Measurements from ENCODE around the gene ADORA2A.

Gene ADORA2A

DNA sequence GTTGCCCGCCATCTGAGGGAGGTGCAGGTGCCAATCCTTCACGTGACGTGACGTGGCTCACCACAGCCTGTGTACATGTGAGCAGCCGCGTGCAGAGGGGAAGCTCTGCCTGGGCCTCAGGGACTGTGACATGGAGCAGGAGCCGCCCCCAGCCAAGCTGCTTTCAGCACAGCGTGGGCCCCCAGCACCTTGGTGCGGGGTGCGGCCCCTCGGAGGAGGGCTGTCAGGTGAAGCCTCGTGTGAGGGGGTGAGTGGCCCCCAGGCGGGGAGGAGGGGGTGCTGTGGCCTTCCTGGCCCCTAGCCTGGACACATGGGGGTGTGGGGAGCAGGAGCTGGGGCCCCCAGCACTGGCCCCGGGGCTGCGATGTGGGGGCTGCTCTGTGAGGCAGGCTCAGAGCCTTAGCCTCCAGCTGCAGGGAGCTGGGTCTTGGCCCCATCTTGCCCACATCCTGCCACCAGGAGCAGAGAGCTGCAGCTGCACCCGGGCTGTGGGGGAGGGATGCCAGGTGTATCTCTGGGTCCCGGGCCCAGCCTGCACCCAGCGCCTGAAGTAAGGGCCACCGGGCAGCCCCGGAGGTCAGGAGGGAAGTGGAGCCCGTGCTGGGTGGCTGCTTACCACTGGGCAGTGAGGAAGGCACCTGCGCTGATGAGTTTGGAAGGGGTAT is at the start of gene ADORA2A:
TSS of gene ADORA2A (plus strand) at position 100 of the 665 bp plus-strand sequence. CDS start 5,806 bp downstream, outside the sequence.
- DNase-seq: peak; percentile 85

DNA sequence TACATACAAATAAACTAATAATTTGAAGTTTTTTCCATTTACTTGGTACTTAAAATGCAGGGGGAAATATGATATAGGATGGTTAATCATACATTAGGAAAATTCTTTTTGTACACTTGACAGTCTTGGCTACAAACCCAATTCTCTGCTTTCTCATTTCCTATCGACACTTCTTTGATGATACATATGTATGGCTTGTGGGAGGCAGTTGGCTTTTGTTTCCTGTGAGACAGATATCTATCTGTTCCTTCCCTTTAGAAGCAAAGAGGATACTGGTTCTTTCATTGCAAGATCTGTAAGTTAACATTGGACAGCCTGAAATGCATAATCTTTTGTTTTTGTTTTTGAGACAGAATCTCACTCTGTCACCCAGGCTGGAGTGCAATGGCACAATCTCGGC is 47.9 kb upstream of the ADORA2A start:
- no peak for DNase-seq

DNA sequence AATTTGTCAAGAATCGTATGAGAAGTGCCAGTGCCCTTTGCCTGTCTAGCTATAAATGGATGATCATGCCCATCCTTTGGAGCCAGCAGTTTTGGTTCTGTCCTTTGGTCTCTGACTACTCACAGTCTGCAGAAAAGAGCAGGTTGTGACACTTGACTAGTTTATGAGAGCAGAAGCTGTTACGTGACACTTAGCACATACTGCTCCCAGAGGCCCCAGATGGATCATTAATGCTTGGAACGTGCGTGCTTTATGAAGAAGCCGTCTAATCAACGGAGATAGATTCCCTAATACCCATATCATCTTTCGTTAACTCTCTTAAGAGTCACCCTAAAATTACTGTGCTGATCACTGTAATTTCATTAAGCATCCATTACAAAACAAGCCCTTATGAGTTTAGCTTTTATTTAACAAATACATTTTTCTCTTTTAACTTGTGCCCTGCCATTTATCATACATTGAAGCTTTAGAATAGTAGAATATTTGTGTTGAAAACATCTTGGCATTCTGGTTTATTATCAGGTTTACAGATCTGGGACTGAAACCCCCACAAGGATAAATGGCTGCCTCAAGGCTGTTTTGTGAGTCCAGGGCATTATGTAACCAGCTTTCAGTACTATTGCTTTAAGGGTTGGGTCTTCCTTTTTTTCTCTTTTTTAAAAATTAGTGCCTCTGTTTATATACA is 47.0 kb upstream of the ADORA2A start:
- no peak for DNase-seq

DNA sequence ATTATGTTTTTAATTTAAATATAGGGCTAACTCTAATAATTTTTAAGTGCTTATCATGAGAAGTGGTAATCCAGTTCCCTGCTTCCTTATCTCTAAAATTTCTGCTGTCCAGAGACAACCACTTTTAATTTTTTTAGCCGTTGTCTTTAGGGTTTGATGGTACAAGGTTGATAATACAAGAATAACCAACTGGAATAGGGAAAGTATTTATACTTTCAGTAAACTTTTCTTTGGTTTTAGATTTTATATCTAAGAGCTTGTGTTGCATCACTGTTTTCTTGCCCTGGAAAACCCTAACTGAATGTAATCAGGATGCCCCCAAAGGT is 46.5 kb upstream of the ADORA2A start:
- DNase-seq: no peak

DNA sequence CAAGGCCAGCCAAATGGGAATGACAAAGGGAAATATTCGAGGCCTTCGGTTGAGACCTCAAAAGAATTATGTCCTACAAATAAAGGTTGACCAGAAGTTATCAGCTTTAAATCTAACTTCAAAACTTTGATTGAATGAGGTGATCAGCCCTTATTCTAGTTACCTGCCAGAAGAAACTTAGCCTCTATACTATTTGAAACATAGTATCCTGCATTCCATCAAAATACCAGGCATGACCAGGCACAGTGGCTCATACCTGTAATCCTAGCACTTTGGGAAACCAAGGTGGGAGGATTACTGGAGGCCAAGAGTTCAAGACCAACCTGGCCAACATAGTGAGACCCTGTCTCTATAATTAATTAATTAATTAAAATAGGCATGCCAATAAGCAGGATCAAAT is 44.3 kb upstream of the ADORA2A start:
- no peak for DNase-seq

DNA sequence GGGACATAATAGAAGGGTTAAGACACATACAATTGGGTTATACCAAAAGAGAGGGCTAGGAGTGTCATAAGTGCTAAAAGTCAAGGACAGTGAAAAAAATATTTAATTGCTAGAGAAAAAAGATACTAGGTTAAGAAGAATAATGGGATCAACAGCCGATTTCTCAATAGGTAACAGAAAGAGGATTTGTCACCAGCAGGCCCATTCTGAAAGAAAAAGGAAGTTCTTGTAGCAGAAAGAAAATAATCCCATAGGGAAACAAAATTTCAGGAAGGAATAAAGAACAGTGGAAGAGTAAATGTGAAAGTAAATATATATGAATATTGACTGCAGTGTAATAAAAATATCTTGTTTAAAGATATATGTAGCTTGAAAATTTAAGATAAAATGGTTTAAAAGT is 43.3 kb upstream of the ADORA2A start:
- DNase-seq: no peak

DNA sequence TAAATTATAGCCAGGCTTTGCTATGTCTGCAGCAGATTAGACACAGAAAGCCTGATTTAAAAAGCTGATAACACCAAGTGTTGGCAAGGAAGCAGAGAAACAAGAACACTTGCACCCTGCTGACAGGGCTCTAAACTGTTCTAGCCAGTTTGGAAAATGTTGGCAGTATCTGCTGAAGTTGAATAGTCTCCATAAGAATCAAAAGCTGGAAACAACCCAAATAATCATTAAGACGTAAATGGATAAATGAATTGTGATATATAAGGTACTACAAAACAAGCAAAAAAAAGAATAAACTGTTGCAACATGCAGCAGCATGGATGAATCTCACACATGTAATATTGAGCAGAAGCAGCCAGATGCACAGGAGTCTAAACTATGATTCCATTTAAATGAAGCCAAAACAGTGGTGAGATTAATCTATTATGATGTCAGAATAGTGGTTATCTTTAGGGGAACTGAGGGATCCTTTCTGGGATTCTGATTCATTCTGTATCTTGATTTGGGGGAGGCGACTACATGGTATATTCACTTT is 40.4 kb upstream of the ADORA2A start:
- no peak for DNase-seq

DNA sequence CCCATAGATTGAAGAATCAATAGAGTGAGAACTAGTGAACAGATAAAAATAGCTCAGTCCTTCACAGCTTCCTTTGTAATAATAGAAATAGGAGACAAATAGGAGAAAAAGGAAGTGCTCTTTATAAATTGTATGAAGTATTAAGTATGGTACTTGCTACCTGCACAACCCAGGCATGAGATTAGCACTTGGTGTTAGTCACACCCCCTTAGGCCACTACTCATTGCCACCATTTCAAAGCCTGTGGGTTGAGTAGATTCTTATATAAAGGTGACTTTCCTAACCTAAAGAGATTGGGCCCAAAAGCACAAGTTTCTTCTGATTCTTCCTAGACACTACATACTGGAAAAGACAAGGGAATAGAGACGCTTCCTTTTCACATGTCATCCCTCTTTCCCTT is 37.7 kb upstream of the ADORA2A start:
- no peak for DNase-seq

DNA sequence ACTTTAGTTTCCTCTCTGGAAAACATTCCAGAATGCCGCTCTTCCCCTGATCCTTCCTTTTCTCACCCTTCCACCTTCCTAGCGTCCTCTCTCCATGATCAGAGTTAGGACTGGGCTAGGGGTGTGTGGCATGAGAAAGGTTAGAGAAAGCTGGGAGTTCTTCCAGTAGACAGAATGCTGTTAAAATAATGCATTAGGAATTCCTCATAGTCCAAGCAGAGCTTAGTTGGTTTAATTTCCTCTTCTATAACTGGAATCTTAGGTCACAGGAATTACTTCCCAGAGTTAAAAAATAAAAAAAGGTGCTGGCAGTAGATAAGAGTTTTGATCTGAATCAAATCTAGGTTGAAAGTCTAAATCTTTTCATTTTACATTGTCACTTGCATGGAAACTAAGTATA is 37.2 kb upstream of the ADORA2A start:
- no peak for DNase-seq

DNA sequence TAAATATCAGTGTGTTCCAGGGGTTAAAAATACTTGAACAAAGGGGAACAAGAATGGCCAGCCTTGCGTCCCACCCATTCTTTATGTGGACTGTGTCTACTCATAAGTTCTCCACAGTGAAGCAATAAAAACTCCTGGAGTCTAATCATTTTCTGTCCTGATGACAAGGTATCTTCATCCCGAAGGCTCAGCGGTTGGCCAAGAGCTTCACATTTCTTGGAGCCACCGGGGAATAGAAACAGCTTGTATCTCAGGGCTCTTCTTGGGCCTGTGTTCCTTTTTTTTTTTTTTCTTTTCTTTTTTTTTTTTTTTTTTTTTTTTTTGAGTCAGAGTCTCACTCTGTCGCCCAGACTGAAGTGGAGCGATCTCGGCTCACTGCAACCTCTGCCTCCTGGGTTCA is 36.8 kb upstream of the ADORA2A start:
- DNase-seq: no peak

DNA sequence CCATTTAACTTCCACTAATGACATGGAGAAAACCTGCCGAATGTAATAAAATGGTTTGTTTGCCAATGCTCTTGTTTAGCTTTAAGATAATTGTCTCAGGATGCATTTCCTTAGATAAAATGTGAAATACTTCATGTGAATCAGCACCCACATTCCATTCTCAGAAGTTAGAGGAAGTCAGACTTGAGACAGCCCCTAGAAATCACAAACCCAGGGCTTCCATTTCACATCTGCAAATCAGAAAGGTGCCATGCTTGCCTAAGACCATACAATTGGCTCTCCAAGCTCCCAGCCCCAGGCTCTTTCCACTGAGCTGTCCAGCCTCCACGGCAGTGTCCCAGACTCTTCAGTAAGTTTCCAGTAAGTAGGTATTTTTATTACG is 35.6 kb upstream of the ADORA2A start:
- no peak for DNase-seq

DNA sequence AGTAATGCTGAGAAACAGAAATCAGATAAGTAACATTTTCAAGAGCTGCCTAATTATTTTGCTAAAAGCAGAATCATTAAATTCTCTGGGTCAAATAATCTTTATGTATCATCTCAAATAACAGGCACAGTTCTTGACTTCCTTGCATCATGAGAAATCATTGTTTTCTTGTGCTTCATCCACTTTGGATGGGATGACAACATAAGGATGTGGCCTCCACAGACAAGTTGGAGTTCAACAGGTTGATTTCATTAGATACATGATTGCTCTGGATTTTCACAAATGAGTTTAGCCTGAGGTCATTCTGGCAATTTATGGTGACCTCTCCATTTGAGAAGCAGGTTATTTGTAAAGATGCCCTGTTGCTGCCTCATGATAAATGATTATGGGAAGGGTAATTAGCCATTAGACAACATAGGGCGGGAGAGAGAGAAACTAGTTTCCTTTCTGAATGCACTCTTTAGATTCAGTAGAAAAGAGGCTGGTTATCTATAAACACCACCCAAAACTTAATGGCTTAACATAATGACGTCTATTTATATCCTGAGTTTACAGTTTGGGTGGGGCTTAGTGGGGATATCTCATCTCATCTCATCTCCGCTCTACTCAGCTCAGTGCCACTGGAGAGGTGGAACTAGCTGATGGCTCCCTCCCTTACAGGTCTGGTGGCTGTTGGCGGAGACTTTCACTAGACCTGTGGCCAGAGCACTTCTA is 35.0 kb upstream of the ADORA2A start:
- DNase-seq: no peak

DNA sequence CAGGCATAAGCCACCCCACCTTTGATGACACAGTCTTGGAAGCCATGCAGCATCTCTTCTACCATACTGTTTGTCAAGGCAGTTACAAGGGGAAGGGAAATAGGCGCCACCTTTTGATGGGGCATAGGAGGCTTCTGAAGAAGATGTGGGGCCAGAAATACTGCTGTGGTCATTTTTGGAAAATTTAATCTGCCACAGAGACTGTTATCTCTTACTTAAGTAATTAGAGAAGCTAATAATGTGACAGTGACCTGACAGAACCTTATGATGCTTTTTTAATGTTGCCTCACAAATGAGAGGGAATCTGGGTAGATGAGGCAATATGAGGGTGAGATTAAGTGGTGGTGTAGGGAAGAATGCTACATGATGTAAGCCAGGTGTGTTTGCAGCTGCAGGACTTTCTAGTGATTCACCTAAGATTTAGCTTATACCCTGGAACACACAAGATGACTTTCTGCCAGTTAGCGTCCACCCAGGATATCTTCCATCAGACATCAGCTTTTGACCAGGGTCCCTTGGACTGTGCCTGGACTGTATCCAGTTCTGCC is 34.3 kb upstream of the ADORA2A start:
- DNase-seq: no peak

DNA sequence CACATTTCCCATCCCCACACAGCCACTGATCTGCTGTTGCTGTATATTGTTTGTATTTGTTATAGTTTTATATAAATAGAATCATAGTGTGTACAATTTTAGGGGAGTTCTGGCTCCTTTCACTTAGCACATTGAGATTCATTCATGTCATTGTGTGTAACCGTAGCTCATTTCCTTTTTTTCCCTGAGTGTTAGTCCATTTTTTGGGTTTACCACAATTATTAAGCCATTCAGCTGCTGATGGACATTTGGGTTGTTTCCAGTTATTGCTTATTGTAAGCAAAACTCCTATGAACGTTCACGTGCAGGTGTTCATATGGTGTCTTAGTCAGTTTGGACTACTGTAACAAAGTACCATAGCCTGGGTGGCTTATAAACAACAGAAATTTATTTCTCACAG is 33.6 kb upstream of the ADORA2A start:
- DNase-seq: no peak

DNA sequence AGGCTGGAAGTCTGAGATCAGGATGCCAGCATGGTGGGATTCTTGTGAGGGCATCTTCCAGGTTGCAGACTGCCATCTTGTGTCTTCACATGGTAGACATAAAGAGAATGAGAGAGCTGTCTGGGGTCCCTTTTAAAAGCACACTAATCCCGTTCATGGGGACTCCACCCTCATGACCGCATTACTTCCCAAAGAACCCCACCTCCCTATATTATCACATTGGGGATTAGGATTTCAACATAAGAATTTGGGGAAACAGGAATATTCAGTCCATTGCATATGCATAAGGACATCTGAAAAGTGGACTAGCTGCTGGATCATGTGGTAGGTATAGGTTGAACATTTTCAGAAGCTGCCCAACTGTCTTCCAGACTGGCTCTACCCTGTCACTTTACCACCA is 33.1 kb upstream of the ADORA2A start:
- DNase-seq: no peak

DNA sequence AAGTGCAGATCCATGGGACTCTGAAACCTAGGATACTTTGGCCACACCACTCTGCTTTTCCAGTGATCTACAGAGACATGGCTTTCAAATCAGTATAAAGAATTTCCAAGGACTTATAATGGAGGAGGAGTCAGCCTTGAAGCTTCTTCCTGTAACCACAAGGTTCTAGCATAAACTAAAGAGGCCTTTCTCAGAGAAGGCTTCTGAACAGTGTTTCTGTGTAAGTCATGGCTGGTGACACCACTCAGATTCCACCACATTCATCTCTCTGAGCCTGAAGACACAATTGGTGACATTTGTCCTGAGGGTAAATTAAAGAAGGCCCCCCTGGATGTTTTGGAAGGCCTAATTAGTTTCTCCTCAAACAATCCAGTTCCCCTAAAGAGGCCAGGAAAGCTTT is 29.0 kb upstream of the ADORA2A start:
- no peak for DNase-seq

DNA sequence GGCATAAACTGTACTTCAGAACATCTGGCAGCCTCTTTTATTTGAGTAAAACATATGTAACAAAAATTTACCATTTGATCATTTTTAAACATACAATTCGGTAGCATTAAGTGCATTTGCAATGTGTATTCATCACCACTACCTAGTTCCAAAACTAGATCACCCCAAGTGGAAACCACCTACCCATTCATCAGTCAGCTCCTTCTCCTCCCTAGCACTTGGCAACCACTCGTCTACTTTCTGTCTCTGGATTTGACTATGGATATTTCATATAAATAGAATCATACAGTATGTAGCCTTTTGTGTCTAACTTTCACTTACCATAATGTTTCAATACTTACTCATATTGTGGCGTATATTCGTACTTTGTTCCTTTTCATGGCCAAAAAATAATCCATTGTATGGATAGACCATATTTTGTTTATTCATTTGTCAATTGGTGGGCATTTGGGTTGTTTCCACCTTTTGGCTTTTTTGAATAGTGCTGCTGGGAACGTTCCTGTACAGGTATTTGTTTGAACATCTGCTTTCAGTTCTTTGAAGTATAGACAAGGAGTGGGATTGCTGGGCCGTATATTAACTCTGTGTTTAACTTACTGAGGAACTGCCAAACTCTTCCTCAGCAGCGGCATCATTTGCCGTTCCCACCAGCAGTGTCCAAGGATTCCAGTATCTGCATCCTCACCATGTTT is 27.2 kb upstream of the ADORA2A start:
- no peak for DNase-seq

DNA sequence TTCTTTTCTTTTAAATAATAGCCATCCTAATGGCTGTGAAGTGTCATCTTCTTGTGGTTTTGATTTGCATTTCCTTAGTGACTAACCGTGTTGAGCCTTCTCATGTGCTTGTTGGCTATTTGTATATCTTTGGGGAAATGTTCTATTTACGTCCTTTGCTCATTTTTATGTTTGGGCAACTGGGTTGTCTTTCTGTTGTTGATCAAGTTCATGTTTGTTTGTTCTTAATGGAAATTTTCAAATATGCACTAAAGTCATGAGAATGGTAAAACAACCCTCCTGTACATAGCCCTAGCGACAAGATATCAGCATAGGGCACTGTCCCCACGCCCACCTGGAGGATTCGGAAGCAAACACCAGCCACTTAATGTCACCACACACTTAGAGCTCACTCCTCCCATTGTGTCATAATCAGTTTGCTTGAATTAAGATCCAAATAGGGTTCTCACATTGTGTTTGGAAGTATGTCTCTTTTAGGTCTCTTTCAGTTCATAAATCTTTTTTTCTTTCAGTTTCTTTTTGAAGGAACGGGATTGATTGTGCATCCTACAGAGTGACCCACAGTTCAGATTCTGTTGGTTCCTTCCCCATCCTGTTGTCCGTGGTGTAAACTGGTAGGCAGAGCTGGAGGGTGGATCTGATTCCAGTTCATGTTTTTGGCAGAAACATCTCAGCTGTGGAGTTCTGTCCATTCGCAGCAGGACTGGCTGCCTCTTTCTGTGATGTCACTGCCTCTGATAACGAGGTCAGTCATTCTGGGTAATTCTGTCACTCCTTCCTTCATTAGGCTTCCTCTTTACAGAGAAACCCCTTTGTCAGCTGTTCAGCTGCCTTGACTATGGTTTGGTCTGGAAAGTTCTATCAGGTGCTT is 26.4 kb upstream of the ADORA2A start:
- no peak for DNase-seq

DNA sequence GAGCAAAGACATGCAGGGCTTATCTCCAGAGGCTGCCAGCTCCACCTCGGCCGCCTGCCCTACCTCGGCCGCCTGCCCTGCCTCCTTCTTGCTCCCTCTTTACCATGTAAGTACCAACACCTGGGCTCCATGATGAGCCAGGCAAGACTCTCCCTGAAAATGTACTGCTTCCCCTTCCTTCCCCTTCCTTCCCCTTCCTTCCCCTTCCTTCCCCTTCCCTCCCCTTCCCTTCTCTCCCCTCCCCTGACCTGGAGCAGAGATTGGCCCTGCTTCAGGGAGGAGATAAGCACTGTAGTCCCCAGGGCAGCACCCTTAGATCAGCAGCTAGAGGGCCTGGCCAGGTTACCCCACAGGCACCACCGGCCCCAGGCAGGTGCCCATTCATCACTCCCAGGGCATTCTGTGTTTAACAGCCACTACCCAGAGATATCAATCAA is 25.4 kb upstream of the ADORA2A start:
- no peak for DNase-seq

DNA sequence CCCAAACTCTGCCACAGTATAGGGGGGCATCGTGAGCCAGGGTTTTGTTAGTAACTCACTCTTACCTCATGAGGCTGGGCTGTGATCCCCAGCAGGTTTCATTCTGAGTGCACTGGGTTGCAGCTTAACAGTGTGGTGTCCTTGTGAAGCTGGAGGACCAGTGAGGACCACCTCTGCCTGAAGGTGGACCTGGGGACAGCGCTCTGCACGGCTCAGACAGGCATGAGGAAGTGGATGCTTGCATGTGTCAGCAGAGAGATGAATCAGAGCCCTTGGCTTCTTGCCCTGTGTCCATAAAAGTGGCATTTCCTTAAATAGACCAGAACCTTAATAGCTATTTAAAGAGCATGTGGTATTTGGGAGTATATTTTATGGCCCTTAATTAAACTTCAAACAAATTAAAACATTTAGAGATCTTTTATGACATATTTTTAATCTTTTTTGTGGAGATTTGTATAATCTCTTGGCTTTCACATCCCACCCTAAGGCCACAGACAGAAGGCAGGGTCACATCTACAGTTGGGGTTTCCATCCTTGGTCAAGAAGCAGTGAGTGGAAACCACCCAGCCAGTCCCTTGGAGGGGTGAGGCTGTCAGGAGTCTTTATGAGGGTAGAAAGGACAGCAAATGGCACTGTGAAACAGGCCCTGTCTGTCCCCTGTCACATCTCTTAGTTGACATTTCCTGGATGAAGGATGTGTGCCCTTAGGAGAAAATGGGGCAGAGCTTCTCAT is 24.8 kb upstream of the ADORA2A start:
- DNase-seq: no peak

DNA sequence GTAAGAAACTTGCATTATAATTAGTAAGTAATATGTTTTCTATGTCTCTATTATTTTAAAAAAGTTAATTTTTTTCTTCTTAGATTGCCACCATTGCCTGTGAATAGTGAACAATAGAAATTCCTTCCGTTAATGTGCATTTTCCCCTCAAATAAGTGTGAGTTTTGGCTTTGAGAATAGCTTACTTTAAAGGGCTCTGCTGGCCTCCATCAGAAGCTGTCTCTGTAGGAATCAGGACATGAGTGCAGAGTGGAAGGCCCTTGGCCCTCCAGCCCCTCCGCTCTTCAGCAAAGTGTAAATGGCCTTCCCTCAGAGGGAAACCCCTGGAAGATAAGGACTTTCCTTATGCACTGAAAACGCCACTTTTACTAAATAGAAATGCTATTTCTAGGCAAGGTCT is 24.1 kb upstream of the ADORA2A start:
- DNase-seq: no peak

Data from stimulated activated CD4-positive, alpha-beta T cell treated with anti-CD3 and anti-CD28 coated beads, Interleukin-4, amount 100 ng/mL, for 24 hours (primary cell).